Endothelial cell of umbilical vein (primary cell): Measurements from ENCODE around the gene TMEM132E.

Experiments
- EZH2 ChIP-seq: IDR thresholded peaks from 2 replicates; pipeline ENCODE4 v1.6.1; 2012; ENCODE audit warnings: borderline replicate concordance, low read depth, mild to moderate bottlenecking, moderate library complexity, low read length, inconsistent platforms; ENCODE audit not compliant: severe bottlenecking
- GATA2 ChIP-seq: IDR thresholded peaks from 2 replicates; pipeline ENCODE4 v1.7.0; 2011; ENCODE audit warnings: low read depth, mild to moderate bottlenecking, moderate library complexity, mixed read lengths, low read length; ENCODE audit not compliant: insufficient read length, insufficient read depth
- JUN ChIP-seq: IDR thresholded peaks from 2 replicates; pipeline ENCODE4 v1.6.1; 2011; ENCODE audit warnings: borderline replicate concordance, low read depth; ENCODE audit not compliant: insufficient read length, insufficient read depth
- MYC ChIP-seq: IDR thresholded peaks from one replicate; pipeline ENCODE4 v1.6.1; 2011; ENCODE audit warnings: mild to moderate bottlenecking, low read depth, low read length
- POLR2A ChIP-seq: IDR thresholded peaks from 2 replicates; pipeline ENCODE4 v1.6.1; 2012; ENCODE audit warnings: low read depth, mild to moderate bottlenecking, control low read depth, low read length
- POLR2AphosphoS5 ChIP-seq: IDR thresholded peaks from 2 replicates; pipeline ENCODE4 v1.6.1; 2012; ENCODE audit warnings: low read depth, mild to moderate bottlenecking, control low read depth, low read length, moderate library complexity; ENCODE audit not compliant: insufficient read depth
- TF ChIP-seq, protein P1 (sequence below): IDR thresholded peaks from 2 replicates; pipeline ENCODE4 v1.6.1; 2011; ENCODE audit not compliant: insufficient read depth, insufficient read length
- TF ChIP-seq, protein P2 (sequence below), 2 donors: IDR thresholded peaks; 1 replicate in 1 of 2; 2 replicates in 1 of 2; pipeline ENCODE4 v1.5.1; 2011; ENCODE audit warnings: low read length in 2 of 2, mild to moderate bottlenecking in 2 of 2, moderate library complexity in 2 of 2, control low read depth in 1 of 2, inconsistent platforms in 1 of 2, low read depth in 1 of 2; ENCODE audit not compliant: insufficient read depth in 1 of 2; ENCODE audit errors: extremely low read depth in 1 of 2

DNA sequence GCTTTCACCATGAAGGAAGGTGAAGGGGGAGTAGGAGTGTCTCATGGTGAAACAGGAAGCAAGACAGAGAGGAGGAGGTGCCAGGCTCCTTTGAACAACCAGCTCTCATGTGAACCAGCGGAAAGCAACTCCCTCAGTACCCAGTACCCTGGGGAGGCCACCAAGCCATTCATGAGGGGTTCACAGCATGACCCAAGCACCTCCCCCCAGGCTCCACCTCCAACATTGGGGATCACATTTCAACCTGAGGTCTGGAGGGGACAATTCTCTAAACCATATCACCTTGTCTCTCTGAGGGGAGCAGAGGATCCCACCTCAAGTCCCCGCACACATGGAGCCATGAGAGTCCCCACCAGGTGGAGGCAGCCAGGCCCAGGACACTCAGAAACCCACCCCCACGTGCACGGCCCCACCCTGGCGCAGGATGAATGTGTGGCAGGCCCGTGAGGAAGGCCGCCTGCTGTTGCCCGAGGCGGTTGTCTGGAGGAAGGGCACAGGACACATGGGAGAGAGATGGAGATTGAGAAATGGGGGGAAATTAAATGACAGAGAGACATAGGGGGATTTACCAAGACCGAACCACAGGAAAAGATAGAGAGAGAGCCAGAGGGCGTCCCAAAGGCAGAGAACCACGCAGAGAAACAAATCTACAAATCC lies 85.9 kb downstream of the TMEM132E start:
- TF ChIP-seq, protein P1, sequence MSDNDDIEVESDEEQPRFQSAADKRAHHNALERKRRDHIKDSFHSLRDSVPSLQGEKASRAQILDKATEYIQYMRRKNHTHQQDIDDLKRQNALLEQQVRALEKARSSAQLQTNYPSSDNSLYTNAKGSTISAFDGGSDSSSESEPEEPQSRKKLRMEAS = no peak
- TF ChIP-seq JUN = no peak
- no peak for TF ChIP-seq POLR2A
- TF ChIP-seq, protein P2, sequence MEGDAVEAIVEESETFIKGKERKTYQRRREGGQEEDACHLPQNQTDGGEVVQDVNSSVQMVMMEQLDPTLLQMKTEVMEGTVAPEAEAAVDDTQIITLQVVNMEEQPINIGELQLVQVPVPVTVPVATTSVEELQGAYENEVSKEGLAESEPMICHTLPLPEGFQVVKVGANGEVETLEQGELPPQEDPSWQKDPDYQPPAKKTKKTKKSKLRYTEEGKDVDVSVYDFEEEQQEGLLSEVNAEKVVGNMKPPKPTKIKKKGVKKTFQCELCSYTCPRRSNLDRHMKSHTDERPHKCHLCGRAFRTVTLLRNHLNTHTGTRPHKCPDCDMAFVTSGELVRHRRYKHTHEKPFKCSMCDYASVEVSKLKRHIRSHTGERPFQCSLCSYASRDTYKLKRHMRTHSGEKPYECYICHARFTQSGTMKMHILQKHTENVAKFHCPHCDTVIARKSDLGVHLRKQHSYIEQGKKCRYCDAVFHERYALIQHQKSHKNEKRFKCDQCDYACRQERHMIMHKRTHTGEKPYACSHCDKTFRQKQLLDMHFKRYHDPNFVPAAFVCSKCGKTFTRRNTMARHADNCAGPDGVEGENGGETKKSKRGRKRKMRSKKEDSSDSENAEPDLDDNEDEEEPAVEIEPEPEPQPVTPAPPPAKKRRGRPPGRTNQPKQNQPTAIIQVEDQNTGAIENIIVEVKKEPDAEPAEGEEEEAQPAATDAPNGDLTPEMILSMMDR (IDR thresholded peaks at IDR 0.05; ENCODE audit: extremely low read depth in 1 of 2, insufficient read depth in 1 of 2, low read depth in 1 of 2, low read length in 2 of 2) = no peak
- no peak for TF ChIP-seq POLR2AphosphoS5
- TF ChIP-seq EZH2 = no peak
- no peak for TF ChIP-seq MYC
- no peak for TF ChIP-seq GATA2
